Tibial nerve (tissue), 4 donors: ENCODE data around the gene PTPRG.

ENCODE experiments used
- CTCF ChIP-seq, 5 experiments: fragments of 200-600 bp in 3 of 5; fragments of 450-650 bp in 2 of 5; sonication (generic) in 3 of 5; IDR thresholded peaks; one replicate each; pipeline ENCODE4 v1.5.1; 2016 to 2019; ENCODE audit warnings: antibody characterized with exemption in 5 of 5, mild to moderate bottlenecking in 3 of 5, moderate library complexity in 2 of 5
- EP300 ChIP-seq, 2 donors: sonication (generic); formaldehyde crosslinking; IDR thresholded peaks; one replicate each; pipeline ENCODE4 v1.6.1; 2017; ENCODE audit warnings: antibody characterized with exemption in 2 of 2, mild to moderate bottlenecking in 1 of 2
- POLR2A ChIP-seq, 2 donors: fragments of 450-650 bp; IDR thresholded peaks; one replicate each; pipeline ENCODE4 v1.6.1; 2017; ENCODE audit warnings: antibody characterized with exemption in 2 of 2, mild to moderate bottlenecking in 2 of 2, moderate library complexity in 2 of 2

- no peak for TF ChIP-seq POLR2A (IDR thresholded peaks at IDR 0.05)
- TF ChIP-seq CTCF (IDR thresholded peaks at IDR 0.05), result no peak
- TF ChIP-seq EP300 (IDR thresholded peaks at IDR 0.05), result no peak
Observed at GRCh38 chr3:61526308-61526707, 35.1 kb upstream of the PTPRG start.
